ENCODE results near the gene CACNA2D4.

DNA sequence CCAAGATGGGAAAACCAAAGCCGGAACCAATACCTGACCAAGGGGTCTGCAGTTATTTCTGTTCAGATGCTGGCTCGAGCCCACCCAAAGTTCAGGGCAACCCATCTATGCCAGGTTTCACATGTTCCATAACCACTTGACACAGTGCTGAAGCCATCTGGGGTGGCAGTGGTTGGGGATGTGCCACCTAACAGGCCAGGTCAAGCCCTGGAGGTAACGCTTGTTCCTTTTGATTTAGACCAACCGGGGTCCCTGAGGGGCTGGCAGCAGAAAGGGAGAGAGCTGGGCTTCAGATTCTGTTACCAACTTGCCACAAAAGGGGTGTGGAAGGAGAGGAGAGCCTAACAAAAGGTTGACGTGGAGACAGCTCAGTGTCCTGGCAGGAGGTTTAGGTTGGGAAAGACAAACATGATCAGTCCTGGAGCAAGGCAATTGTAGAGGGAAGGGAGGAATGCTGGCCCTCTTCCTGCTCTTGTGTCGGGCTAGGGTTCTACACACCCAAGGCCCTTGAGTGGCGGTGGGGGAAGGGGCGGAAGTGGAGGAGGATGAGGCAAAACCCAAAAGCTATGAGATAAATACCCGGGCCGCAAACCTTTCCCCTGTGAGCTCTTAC lies 31.9 kb downstream of the CACNA2D4 start:
- TF ChIP-seq, protein P1, sequence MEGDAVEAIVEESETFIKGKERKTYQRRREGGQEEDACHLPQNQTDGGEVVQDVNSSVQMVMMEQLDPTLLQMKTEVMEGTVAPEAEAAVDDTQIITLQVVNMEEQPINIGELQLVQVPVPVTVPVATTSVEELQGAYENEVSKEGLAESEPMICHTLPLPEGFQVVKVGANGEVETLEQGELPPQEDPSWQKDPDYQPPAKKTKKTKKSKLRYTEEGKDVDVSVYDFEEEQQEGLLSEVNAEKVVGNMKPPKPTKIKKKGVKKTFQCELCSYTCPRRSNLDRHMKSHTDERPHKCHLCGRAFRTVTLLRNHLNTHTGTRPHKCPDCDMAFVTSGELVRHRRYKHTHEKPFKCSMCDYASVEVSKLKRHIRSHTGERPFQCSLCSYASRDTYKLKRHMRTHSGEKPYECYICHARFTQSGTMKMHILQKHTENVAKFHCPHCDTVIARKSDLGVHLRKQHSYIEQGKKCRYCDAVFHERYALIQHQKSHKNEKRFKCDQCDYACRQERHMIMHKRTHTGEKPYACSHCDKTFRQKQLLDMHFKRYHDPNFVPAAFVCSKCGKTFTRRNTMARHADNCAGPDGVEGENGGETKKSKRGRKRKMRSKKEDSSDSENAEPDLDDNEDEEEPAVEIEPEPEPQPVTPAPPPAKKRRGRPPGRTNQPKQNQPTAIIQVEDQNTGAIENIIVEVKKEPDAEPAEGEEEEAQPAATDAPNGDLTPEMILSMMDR (IDR thresholded peaks at IDR 0.05) = no peak
- TF ChIP-seq POLR2A (IDR thresholded peaks at IDR 0.05; ENCODE audit: low read depth) = no peak
- TF ChIP-seq EP300 (IDR thresholded peaks at IDR 0.05) = no peak
- TF ChIP-seq POLR2AphosphoS5 (IDR thresholded peaks at IDR 0.05) = no peak

Data from esophagus muscularis mucosa (tissue), 4 donors.